Breast epithelium (tissue), 3 donors: ENCODE measurements around the gene ZNF516.

Experiments
- POLR2A ChIP-seq: fragments of 450-650 bp; IDR thresholded peaks from one replicate; pipeline ENCODE4 v1.6.1; 2016; ENCODE audit warnings: antibody characterized with exemption, mild to moderate bottlenecking, moderate library complexity
- POLR2AphosphoS5 ChIP-seq, 3 donors: sonication (generic); formaldehyde crosslinking; IDR thresholded peaks; one replicate each; pipeline ENCODE4 v1.6.1; 2017; ENCODE audit warnings: antibody characterized with exemption in 3 of 3

DNA sequence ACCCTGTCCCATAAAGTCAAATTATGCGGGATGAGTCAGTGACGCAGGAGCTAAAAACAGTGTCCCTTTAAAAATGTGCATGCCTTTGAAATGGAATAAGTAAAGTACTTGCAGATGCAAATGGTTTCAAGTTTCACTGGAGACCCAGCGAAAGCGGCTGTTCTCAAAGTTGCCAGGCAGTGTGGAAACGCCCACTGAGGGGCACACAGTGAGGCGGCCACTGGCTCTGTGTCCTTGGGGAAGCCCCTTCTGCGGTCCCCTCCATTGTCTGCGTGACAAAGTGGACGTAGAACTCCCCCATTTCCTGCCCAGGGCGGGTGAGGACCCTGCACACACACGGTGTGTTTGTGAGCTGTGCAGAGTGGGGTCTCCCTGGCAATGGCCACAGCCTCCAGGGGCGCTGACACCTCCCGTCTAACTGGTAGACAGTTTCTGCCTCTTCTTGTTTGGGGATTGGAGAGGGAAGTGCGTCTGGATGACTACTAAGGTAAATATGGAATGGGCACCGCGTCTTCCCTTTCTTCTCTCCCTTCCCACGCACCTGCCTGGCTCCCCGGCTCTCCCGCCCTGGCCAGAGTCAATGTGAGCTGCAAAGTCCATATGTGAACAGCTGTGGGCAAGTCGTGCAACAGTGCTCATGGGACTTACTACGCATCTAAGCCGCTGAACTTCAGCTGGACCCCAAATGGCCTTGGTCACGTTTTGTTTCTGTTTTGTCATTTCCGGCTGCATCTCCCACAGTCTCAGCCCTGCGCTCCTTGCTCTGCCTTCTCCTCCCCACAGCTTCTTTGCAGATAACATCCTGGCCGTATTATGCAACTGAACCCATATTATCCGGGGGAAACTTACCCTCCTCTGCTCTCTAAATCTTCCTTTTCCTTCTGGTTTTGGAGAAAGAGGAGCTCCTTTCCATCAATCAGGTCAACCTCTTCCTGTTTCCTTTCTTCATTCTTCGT lies 33.7 kb upstream of the ZNF516 start:
- TF ChIP-seq POLR2A (peak; percentile 15), POLR2AphosphoS5 (IDR thresholded peaks at IDR 0.05) (peak in 2 of 3 donors; percentile 18 to 53)
